PC-9 (cell line): ENCODE data around the gene INPP4A.

Source experiments
- EZH2 ChIP-seq: fragments of 200-600 bp; sonication (generic); IDR thresholded peaks from 2 replicates; pipeline ENCODE4 v1.8.0; 2017; ENCODE audit warnings: antibody characterized with exemption, low read depth
- TF ChIP-seq, protein P1 (sequence below): fragments of 200-600 bp; sonication (generic); conservative IDR thresholded peaks from 2 replicates; pipeline ENCODE4 v1.6.1; 2017; ENCODE audit warnings: mixed run types, antibody characterized with exemption, mild to moderate bottlenecking, moderate library complexity

DNA sequence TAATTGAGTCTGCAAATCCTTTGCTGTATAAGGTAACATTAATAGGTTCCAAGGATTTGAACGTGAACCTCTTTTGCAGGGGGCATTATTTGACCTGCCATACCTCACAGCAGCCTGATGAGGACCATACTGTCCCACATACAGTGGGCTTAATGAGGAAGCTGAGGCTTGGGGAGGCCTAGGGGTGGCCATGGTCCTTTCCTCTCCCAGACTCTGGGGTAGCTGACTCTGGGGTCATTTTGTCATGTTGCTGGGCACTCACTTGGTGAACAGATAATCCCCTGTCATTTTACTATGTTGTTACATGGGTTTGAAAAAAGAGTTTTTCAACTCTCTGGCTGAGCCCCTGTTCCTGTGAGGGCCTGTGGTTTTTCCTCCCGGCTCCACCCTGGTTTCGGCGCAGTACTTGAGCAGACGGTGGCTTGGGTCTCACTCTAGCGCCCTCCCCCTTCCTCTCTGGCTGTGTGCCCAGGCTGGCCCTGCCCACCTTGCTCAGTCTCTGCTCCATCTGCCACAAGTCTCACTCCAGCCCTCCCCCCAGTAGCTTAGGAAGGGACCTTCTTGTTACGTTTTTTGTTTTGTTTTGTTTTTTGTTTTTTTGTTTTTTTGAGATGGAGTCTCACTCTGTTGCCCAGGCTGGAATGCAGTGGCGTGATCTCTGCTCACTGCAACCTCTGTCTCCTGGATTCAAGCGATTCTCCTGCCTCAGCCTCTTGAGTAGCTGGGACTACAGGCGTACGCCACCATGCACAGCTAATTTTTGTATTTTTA is 21.0 kb downstream of the INPP4A start:
- TF ChIP-seq EZH2: no peak
- TF ChIP-seq, protein P1, sequence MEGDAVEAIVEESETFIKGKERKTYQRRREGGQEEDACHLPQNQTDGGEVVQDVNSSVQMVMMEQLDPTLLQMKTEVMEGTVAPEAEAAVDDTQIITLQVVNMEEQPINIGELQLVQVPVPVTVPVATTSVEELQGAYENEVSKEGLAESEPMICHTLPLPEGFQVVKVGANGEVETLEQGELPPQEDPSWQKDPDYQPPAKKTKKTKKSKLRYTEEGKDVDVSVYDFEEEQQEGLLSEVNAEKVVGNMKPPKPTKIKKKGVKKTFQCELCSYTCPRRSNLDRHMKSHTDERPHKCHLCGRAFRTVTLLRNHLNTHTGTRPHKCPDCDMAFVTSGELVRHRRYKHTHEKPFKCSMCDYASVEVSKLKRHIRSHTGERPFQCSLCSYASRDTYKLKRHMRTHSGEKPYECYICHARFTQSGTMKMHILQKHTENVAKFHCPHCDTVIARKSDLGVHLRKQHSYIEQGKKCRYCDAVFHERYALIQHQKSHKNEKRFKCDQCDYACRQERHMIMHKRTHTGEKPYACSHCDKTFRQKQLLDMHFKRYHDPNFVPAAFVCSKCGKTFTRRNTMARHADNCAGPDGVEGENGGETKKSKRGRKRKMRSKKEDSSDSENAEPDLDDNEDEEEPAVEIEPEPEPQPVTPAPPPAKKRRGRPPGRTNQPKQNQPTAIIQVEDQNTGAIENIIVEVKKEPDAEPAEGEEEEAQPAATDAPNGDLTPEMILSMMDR: no peak
